Measurements from ENCODE around the gene MMP11.
"Not testable (repeated sequence)": the region's sequence is repeated elsewhere in the genome, so short reads cannot be mapped to it uniquely, and the experiment has no call there.

Gene MMP11

DNA sequence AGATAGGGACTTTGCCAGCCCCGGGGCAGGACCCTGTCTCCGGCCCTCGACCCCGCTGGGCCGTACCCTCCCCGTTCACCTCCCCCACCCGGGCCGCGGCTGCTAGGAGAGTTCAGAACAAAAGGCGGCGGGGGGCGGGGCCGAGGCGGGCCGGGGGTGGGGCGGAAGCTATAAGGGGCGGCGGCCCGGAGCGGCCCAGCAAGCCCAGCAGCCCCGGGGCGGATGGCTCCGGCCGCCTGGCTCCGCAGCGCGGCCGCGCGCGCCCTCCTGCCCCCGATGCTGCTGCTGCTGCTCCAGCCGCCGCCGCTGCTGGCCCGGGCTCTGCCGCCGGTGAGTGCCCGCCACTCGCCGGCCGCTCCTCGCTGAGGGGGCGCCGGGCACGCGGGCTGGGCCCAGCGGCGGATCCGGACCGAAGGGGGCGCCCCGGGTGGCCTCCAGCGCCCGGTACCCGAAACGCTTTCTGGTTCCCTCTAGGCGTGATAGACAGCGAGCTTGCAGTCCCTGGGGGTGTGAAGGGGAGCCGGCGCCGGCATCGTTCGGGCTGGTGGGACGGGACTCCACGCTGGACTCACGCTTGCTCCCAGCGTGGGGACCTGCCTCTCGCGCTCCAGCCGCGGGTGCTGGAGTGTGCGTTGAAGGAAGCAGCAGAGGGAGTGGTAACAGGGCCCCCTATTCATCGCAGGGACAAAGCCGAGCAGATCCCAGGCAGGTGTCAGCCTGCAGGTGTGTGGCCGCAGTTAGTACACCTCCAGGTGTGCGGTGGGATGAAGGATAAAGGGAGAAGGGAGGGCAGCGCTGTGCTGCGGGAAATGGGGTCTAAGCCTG lies at the start of gene MMP11:
Gene MMP11, plus strand, starts transcription at position 201 of the 825 bp plus-strand sequence. Its CDS starts 22 bp downstream, at position 223.
- in situ Hi-C loops (cut with MboI; ENCODE audit: low sequenced_read_pairs), result no loop called here

DNA sequence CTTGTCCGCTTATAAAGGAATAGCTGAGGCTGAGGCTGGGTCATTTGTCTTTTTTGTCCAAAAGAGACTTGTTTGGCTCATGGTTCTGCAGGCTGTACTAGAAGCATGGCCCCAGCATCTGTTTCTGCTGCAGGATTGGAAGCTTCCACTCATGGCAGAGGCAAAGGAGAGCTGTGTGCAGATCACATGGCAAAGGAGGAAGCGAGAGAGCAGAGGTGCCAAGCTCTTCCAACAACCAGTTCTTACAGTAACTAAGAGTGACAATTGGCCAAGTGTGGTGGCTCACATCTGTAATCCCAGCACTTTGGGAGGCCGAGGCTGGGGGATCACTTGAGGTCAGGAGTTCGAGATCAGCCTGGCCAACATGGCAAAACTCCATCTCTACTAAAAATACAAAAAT lies 44.5 kb upstream of the MMP11 start:
- in situ Hi-C loops (cut with MboI; ENCODE audit: low sequenced_read_pairs), result not testable (repeated sequence)

GRCh38 chr22:23737696-23738095 lies 35.0 kb upstream of the MMP11 start:
- in situ Hi-C loops (cut with MboI; ENCODE audit: low sequenced_read_pairs), result no loop called here

DNA sequence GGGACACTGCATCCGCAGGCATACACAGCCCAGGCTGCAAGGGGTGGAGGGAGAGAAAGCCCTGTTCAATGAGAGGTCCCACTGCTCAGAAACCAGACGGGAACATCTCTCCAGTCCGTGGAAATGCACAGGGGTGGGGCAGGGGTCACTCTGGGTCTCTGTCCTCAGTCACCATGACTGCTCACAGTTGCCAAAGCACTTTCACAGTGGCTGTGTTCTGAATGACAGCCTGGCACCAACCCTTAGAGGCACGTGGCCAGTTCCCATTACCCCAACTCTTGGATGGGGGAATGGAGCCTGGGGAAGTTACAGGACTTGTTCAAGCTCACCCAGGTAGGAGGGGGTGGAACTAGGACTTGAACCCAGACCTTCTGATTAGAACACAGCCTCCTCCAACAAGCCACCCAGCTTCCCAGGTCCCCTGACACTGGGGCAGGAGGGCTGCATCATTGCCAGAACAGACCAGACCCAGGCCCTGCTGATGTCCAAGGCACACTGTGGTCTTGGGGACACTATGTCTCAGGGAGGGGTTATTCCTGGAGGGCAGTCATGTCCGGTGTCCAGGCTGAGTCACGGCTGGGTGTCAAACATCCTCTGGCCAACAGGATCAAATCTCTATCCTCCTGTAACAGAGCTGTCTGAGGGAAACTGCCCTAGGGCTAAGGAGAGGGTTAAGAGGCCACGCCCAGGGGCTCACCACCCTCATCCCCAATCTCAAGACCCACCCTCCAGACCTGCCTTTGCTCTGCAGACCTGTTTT lies 30.0 kb upstream of the MMP11 start:
- in situ Hi-C loops (cut with MboI; ENCODE audit: low sequenced_read_pairs), result no loop called here

- in situ Hi-C loops (cut with MboI; ENCODE audit: low sequenced_read_pairs), result no loop called here
These were observed 29.3 kb upstream of the MMP11 start for GRCh38 chr22:23743303-23743705.

DNA sequence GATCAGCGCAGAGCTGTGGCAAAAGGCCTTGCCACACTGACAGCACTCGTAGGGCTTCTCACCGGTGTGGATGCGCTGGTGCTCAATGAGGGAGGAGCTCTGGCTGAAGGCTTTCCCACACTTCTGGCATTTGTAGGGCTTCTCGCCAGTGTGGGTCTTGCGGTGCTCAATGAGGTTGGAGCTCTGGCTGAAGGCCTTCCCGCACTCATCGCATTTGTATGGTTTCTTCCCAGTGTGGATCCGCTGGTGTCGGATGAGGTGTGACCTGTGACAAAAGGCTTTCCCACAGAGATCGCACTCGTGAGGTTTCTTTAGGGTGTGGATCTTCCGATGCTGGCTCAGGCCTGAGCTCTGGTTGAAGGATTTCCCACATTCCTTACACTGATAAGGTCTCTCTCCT lies 28.6 kb upstream of the MMP11 start:
- in situ Hi-C loops (cut with MboI; ENCODE audit: low sequenced_read_pairs), result no loop called here

DNA sequence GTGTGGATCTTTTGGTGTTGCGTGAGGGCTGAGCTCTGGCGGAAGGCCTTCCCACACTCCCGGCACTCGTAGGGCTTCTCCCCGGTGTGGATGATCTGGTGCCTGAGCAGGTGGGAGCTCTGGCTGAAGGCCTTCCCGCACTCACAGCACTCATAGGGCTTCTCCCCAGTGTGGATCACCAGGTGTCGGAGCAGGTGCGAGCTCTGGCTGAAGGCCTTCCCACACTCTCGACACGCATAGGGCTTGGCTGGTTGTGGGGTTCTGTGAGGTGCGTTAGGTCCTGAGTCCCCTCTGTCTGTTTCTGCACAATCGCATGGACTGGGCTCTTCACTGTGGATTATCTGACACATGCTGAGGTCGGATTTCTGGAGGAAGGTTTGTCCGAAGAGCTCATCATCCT lies 28.2 kb upstream of the MMP11 start:
- in situ Hi-C loops (cut with MboI; ENCODE audit: low sequenced_read_pairs), result no loop called here

DNA sequence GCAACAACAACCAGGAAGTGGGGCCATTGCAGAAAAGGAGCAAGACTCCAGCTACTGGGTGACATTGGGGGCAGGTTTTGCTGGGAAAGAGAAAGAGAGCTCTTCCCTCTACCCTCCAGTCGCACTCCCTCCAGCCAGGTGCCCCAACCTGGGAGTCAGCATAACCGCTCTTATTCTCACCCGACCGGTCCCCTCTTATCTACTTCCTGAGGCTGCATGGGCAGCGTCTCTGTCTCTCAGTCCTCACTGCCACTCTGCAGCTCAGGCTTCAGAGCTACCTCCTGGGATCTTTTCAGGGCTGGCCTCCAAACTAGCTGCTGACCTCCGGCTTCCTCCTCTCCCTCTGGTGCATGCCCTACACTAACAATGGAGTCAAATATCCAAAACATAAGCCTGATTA lies 26.9 kb upstream of the MMP11 start:
- in situ Hi-C loops (cut with MboI; ENCODE audit: low sequenced_read_pairs), result no loop called here

GRCh38 chr22:23749841-23750301 lies 22.8 kb upstream of the MMP11 start:
- in situ Hi-C loops (cut with MboI; ENCODE audit: low sequenced_read_pairs), result no loop called here

DNA sequence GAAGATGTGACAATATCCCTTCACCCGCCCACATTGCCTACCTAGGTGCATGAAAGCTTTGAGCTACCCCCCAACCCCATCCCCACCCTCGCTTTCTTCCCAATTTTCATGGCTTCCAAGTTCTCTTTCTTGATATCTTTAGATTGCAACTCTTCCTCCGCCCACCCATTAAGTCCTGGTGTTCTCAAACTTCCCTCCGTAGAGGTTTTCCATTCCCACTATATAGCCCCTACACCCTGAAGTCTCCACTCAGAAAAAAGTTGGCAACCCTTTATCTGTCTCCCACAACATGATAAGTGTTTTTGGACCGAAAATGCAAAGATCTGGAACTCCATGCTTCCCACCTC lies 22.3 kb upstream of the MMP11 start:
- in situ Hi-C loops (cut with MboI; ENCODE audit: low sequenced_read_pairs), result no loop called here

GRCh38 chr22:23750714-23751440 lies 21.8 kb upstream of the MMP11 start, which contains the start of gene ZNF70:
Gene ZNF70 (minus strand): TSS chr22:23751112. CDS start chr22:23745140, 5,972 bp downstream.
- in situ Hi-C loops (cut with MboI; ENCODE audit: low sequenced_read_pairs), result no loop called here

DNA sequence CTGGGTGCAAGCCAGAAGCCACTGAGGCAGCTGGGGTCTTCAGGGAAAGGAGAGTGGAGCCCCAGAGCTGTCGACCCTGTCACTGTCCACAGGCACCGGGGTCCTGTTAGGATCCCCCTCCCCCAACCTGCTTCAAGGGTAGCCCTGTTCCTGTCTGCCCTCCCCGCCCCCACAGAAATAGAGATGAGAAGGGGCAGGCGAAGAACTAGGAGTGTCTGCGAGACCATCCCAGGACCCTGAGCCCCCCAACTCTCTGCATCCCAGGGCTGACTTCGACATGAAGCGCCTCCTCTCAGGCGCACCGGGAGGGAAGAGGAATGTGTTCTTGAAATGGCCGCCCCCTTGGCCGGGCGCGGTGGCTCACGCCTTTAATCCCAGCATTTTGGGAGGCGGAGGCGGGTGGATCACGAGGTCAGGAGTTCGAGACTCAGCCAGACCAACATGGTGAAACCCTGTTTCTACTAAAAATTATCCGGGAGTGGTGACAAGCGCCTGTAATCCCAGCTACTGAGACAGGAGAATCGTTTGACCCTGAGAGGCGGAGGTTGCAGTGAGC lies 21.1 kb upstream of the MMP11 start:
- in situ Hi-C loops (cut with MboI; ENCODE audit: low sequenced_read_pairs), result no loop called here

GRCh38 chr22:23752090-23752691 lies 20.5 kb upstream of the MMP11 start:
- in situ Hi-C loops (cut with MboI; ENCODE audit: low sequenced_read_pairs), result no loop called here

DNA sequence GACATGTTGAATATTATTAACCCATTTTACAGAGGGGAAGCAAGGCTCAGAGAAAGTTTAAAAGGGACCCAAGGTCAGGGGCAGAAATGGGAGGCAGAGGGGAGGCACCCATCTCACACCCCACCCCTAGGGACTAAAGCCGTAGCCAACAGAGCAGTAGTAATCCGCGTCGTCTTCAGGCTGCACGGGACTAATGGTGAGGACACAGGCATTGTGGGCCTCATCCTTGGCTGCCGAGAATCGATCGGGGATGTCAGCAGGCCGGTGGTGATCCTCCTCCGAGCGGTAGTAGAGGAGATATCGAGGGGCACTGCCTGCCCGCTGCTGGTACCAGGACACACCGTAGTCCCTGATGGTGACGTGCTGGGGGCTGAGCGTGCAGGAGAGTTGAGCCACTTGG lies 19.9 kb upstream of the MMP11 start:
- in situ Hi-C loops (cut with MboI; ENCODE audit: low sequenced_read_pairs), result no loop called here

DNA sequence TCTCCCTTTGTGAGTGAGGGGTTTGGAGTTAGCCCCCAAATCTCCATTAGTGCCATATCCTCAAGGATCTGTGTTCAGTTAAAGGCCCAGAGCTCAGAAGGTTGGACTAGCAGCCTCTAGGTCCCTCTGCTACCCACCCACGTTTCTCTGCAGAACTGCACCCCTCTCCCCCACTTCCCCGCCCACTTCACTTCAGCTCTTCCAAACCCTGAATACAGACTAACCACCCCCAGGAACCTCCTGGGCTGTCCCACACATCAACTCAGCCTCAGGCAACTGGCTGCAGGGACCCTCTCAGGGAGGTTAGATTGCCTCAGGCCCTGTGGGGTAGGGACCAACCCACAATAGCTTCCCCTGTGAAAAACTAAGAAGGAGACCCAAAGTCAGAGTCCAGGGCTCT lies 19.3 kb upstream of the MMP11 start:
- in situ Hi-C loops (cut with MboI; ENCODE audit: low sequenced_read_pairs), result no loop called here

- in situ Hi-C loops (cut with MboI; ENCODE audit: low sequenced_read_pairs), result no loop called here
These were observed 18.3 kb upstream of the MMP11 start, which contains the start of gene VPREB3 for GRCh38 chr22:23754220-23754919. Gene VPREB3 (minus strand): TSS chr22:23754425. CDS start chr22:23754363, 62 bp downstream.

- in situ Hi-C loops (cut with MboI; ENCODE audit: low sequenced_read_pairs), result no loop called here
These were observed 17.5 kb upstream of the MMP11 start for GRCh38 chr22:23754980-23755636.

DNA sequence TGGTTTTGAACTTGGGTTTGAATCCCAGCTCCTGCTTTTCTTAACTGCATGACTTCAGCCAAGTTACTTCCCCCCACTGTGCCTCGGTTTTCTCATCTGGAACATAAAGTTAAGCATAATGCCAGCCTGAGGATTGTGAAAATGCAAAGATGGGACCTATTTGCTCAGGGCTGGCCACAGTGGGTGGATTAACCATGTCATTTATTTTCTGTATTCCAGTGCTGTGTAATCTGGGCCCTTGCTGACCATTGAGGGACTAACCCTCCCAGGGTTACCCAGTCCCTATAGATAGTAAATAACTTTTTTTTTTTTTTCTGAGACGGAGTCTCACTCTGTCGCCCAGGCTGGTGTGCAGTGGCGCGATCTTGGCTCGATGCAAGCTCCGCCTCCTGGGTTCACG lies 16.9 kb upstream of the MMP11 start:
- in situ Hi-C loops (cut with MboI; ENCODE audit: low sequenced_read_pairs), result no loop called here

- in situ Hi-C loops (cut with MboI; ENCODE audit: low sequenced_read_pairs), result no loop called here
These were observed 15.8 kb upstream of the MMP11 start for GRCh38 chr22:23756891-23757290.

Measured in HL-60/S4 treated with phorbol 12-myristate 13-acetate at 8.2 ng/mL for 4 days and 3 days (cell line).